SU-DHL-6 (cell line): ENCODE data around the gene ABL2.

Experiments used
- H2AFZ ChIP-seq: fragments of 200-600 bp; sonication (generic); 2 replicates; pipeline ENCODE4 v1.6.1; 2014; ENCODE audit warnings: low read depth, mild to moderate bottlenecking, moderate library complexity, mixed read lengths, antibody characterized with exemption, low read length; ENCODE audit not compliant: severe bottlenecking
- H3F3A ChIP-seq: fragments of 200-600 bp; shearing (Covaris generic); 2 replicates; pipeline ENCODE4 v1.6.0; 2016; ENCODE audit warnings: antibody characterized with exemption, mild to moderate bottlenecking; ENCODE audit not compliant: insufficient read depth
- H3K27ac ChIP-seq: fragments of 200-600 bp; sonication (generic); 2 replicates; pipeline ENCODE4 v1.5.1; 2016; ENCODE audit warnings: low read depth, mild to moderate bottlenecking, low read length, moderate library complexity, mixed read lengths
- H3K27me3 ChIP-seq: fragments of 200-600 bp; sonication (generic), shearing (Covaris generic); 2 replicates; pipeline ENCODE4 v1.6.0; 2014; ENCODE audit warnings: mild to moderate bottlenecking, low read length
- H3K36me3 ChIP-seq: fragments of 200-600 bp; sonication (generic); 2 replicates; pipeline ENCODE4 v1.6.1; 2014; ENCODE audit warnings: mild to moderate bottlenecking, low read length, mixed read lengths
- H3K4me2 ChIP-seq: fragments of 300-600, 200-600 bp; shearing (Covaris generic), sonication (generic); 2 replicates; pipeline ENCODE4 v1.6.0; 2014; ENCODE audit warnings: low read length, low read depth, mild to moderate bottlenecking; ENCODE audit not compliant: poor library complexity, severe bottlenecking
- H3K4me3 ChIP-seq: fragments of 200-600 bp; sonication (generic); 2 replicates; pipeline ENCODE4 v1.5.1; 2014; ENCODE audit warnings: antibody characterized with exemption, low read length, mild to moderate bottlenecking, mixed read lengths; ENCODE audit not compliant: insufficient read depth, poor library complexity, severe bottlenecking
- H3K79me2 ChIP-seq: fragments of 200-600 bp; sonication (generic); 2 replicates; pipeline ENCODE4 v1.6.1; 2014; ENCODE audit warnings: mild to moderate bottlenecking, low read length, moderate library complexity; ENCODE audit not compliant: insufficient read depth
- H3K9ac ChIP-seq: fragments of 200-600 bp; sonication (generic); 2 replicates; pipeline ENCODE4 v1.7.0; 2014; ENCODE audit warnings: mild to moderate bottlenecking, low read length
- H3K9me2 ChIP-seq: fragments of 200-600 bp; sonication (generic); replicated peaks from 2 replicates; pipeline ENCODE4 v1.6.1; 2014; ENCODE audit warnings: low read length; ENCODE audit not compliant: insufficient read depth
- H3K9me3 ChIP-seq: fragments of 200-600 bp; sonication (generic); 2 replicates; pipeline ENCODE4 v1.6.1; 2014; ENCODE audit warnings: low read length, mixed read lengths; ENCODE audit not compliant: insufficient read depth
- H4K20me1 ChIP-seq: fragments of 200-600 bp; sonication (generic); 2 replicates; pipeline ENCODE4 v1.6.1; 2014; ENCODE audit warnings: low read depth, mild to moderate bottlenecking, antibody characterized with exemption, low read length, moderate library complexity, mixed read lengths
- EZH2phosphoT487 ChIP-seq: fragments of 200-600 bp; sonication (generic), shearing (Covaris generic); conservative IDR thresholded peaks from 2 replicates; pipeline ENCODE4 v1.6.1; 2018; ENCODE audit warnings: mild to moderate bottlenecking, antibody characterized with exemption, low read length, moderate library complexity, mixed read lengths
- TF ChIP-seq, protein P1 (sequence below): fragments of 200-600 bp; sonication (generic); IDR thresholded peaks from one replicate; pipeline ENCODE4 v1.5.1; 2017; ENCODE audit warnings: antibody characterized with exemption, mild to moderate bottlenecking, low read length, moderate library complexity; ENCODE audit not compliant: insufficient read depth, poor library complexity, severe bottlenecking

ABL2 gene

DNA sequence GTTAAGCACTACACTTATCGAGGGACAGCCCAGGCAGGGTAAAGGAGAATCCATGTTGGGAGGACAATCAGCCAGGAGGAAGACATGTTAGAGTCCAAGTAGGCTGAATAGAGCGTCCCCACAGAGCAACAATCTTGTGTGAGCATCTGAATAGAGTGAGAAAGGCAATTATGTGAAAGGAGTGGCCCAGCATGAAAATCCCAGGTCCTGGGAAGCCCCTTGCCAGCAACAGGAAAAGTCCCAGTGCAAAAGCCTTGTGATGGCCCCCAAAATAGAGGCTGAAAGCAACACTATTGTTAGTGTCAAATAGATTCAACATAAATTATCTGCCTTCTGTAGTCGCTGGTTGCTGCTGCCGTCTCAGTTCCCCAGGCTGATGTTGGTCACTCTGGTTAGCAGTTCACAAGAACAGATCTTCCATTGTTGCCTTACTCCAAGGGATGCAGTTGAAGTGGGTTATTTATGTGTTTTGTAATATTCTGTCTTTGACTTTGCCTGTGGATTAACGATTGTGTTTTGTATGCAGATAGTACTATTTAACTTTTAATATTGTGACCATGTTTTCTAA is 12.1 kb upstream of the ABL2 start:
- Histone ChIP-seq H3K27ac (no peak overlapping the region), H3K79me2 (no peaks in the 10 kb centered on the region), H4K20me1 (no peaks in the 10 kb centered on the region), H3K4me3 (no peak overlapping the region), H3F3A (no peaks in the 10 kb centered on the region), H3K9me3 (no peaks in the 10 kb centered on the region), H3K9me2 (no peaks in the 10 kb centered on the region), H3K36me3 (no peaks in the 10 kb centered on the region), H3K4me2 (no peak overlapping the region), H3K9ac (no peak overlapping the region), H3K27me3 (no peaks in the 10 kb centered on the region), H2AFZ (no peak overlapping the region)
- TF ChIP-seq, protein P1, sequence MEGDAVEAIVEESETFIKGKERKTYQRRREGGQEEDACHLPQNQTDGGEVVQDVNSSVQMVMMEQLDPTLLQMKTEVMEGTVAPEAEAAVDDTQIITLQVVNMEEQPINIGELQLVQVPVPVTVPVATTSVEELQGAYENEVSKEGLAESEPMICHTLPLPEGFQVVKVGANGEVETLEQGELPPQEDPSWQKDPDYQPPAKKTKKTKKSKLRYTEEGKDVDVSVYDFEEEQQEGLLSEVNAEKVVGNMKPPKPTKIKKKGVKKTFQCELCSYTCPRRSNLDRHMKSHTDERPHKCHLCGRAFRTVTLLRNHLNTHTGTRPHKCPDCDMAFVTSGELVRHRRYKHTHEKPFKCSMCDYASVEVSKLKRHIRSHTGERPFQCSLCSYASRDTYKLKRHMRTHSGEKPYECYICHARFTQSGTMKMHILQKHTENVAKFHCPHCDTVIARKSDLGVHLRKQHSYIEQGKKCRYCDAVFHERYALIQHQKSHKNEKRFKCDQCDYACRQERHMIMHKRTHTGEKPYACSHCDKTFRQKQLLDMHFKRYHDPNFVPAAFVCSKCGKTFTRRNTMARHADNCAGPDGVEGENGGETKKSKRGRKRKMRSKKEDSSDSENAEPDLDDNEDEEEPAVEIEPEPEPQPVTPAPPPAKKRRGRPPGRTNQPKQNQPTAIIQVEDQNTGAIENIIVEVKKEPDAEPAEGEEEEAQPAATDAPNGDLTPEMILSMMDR, result no peak
- TF ChIP-seq EZH2phosphoT487, result no peak

DNA sequence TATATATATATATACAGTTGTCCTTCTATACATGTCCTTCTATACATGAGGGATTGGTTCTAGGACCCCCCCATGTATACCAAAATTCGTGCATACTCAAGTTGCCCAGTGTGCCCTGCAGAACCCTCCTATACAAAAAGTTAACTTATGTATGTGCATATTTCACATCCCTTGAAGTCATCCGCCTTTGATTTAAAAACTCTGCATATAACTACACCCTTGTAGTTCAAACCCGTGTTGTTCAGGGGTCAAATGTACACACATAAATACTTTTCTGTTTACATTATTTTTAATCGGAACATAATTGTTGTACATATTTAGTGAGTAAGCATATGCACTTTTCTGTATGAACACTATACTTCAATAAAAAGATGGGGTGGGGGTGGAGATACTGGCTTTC is 7.7 kb upstream of the ABL2 start:
- Histone ChIP-seq H3F3A (no peaks in the 10 kb centered on the region), H3K9me3 (no peaks in the 10 kb centered on the region), H3K4me3 (no peak overlapping the region), H3K36me3 (no peaks in the 10 kb centered on the region), H3K9me2 (no peaks in the 10 kb centered on the region), H3K27me3 (no peaks in the 10 kb centered on the region), H2AFZ (no peak overlapping the region), H3K4me2 (no peak overlapping the region), H3K79me2 (no peaks in the 10 kb centered on the region), H3K27ac (no peak overlapping the region), H4K20me1 (no peaks in the 10 kb centered on the region), H3K9ac (no peak overlapping the region)
- no peak for TF ChIP-seq EZH2phosphoT487
- TF ChIP-seq, protein P1, result no peak

DNA sequence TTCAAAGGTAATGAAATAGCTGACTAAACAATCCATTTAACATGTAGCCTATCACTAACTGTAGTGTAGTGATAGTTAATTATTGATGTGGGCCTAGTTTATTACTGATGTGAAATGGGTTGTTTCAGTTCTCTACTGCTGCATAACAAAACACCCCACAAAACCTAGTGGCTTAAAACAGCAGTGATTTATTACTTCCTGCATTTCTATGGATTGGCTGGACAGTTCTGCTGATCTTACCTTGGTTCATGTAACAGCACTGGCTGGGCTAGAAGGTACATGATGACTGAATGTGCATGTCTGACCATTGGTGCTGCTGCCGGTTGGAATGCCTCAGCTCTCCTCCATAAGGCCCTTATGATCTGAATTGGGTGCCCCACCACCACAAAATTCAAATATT is 5.4 kb upstream of the ABL2 start:
- Histone ChIP-seq H3K27me3 (no peaks in the 10 kb centered on the region), H3K4me3 (no peak overlapping the region), H3K9ac (no peak overlapping the region), H2AFZ (no peak overlapping the region), H3F3A (no peaks in the 10 kb centered on the region), H3K79me2 (no peaks in the 10 kb centered on the region), H3K36me3 (no peaks in the 10 kb centered on the region), H3K27ac (no peak overlapping the region), H3K4me2 (no peak overlapping the region), H4K20me1 (no peaks in the 10 kb centered on the region), H3K9me2 (no peaks in the 10 kb centered on the region), H3K9me3 (no peaks in the 10 kb centered on the region)
- TF ChIP-seq, protein P1, result no peak
- no peak for TF ChIP-seq EZH2phosphoT487
